SKM-1 (cell line): Measurements from ENCODE around the gene THUMPD2.

ENCODE experiments used
- DNase-seq: peaks from one replicate; lab custom pipeline; 2025; ENCODE audit not compliant: unreplicated experiment; lab: John Stamatoyannopoulos, UW

The THUMPD2 gene

GRCh38 chr2:39719317-39719716 is 59.7 kb downstream of the THUMPD2 start:
- DNase-seq: no peak

- no peak for DNase-seq
Measured at GRCh38 chr2:39718483-39718882, 60.6 kb downstream of the THUMPD2 start.

- no peak for DNase-seq
Measured at GRCh38 chr2:39717067-39717466, 62.0 kb downstream of the THUMPD2 start.

- DNase-seq: no peak
Measured at GRCh38 chr2:39715822-39716221, 63.2 kb downstream of the THUMPD2 start.

- DNase-seq: no peak
Measured at GRCh38 chr2:39715095-39715494, 64.0 kb downstream of the THUMPD2 start.

- DNase-seq: no peak
Measured at GRCh38 chr2:39712953-39713352, 66.1 kb downstream of the THUMPD2 start.

- DNase-seq: no peak
Measured at GRCh38 chr2:39710807-39711206, 68.3 kb downstream of the THUMPD2 start.

- DNase-seq: no peak
Measured at GRCh38 chr2:39708003-39708402, 71.1 kb downstream of the THUMPD2 start.

GRCh38 chr2:39706945-39707344 is 72.1 kb downstream of the THUMPD2 start:
- no peak for DNase-seq

- no peak for DNase-seq
Measured at GRCh38 chr2:39706312-39706711, 72.7 kb downstream of the THUMPD2 start.

GRCh38 chr2:39705638-39706037 is 73.4 kb downstream of the THUMPD2 start:
- DNase-seq: no peak

GRCh38 chr2:39704540-39704939 is 74.5 kb downstream of the THUMPD2 start:
- DNase-seq: no peak

- no peak for DNase-seq
Measured at GRCh38 chr2:39703181-39703872, 75.7 kb downstream of the THUMPD2 start.

- DNase-seq: no peak
Measured at GRCh38 chr2:39701137-39701536, 77.9 kb downstream of the THUMPD2 start.

- no peak for DNase-seq
Measured at GRCh38 chr2:39697454-39697853, 81.6 kb downstream of the THUMPD2 start.

- no peak for DNase-seq
Measured at GRCh38 chr2:39696838-39697237, 82.2 kb downstream of the THUMPD2 start.

- DNase-seq: no peak
Measured at GRCh38 chr2:39696101-39696553, 82.9 kb downstream of the THUMPD2 start.

- no peak for DNase-seq
Measured at GRCh38 chr2:39693245-39693644, 85.8 kb downstream of the THUMPD2 start.

- DNase-seq: no peak
Measured at GRCh38 chr2:39689876-39690275, 89.2 kb downstream of the THUMPD2 start.

- no peak for DNase-seq
Measured at GRCh38 chr2:39689272-39689841, 89.7 kb downstream of the THUMPD2 start.

GRCh38 chr2:39688181-39688580 is 90.9 kb downstream of the THUMPD2 start:
- no peak for DNase-seq

GRCh38 chr2:39686456-39686855 is 92.6 kb downstream of the THUMPD2 start:
- no peak for DNase-seq
